Loucy (cell line): ENCODE results near the gene MSN.

Experiments used
- CTCF ChIP-seq: fragments of 200-600 bp; sonication (generic); conservative IDR thresholded peaks from 2 replicates; pipeline ENCODE4 v1.5.1; 2014; ENCODE audit warnings: mild to moderate bottlenecking, antibody characterized with exemption, low read length
- EZH2phosphoT487 ChIP-seq: fragments of 200-600 bp; IDR thresholded peaks from 2 replicates; pipeline ENCODE4 v1.6.1; 2018; ENCODE audit warnings: antibody characterized with exemption, mild to moderate bottlenecking, moderate library complexity, borderline replicate concordance

- TF ChIP-seq CTCF (no peak), EZH2phosphoT487 (no peak)
Measured at GRCh38 chrX:65745427-65745826, 78.0 kb downstream of the MSN start.
